IMR-90 (cell line): ENCODE measurements around the gene SMARCA2. TPM values are rescaled to one million over a fixed set of nuclear protein-coding genes. Genes with fewer than 3 reads are reported as not detected.

Source experiments
- ATAC-seq: fragments of 200-7000 bp; cut with Tn5 transposase; 2 replicates; pipeline ENCODE4 v1.9.1; 2020; ENCODE audit warnings: low read depth, mild to moderate bottlenecking, moderate library complexity
- BruUV-seq: library from RNA; stranded (reverse); fragments of 400-500 nt; replicated peaks from 2 replicates; lab custom pipeline; 2021; lab: Mats Ljungman, UMichigan
- CTCF ChIA-PET: fragments of 300-600 bp; formaldehyde crosslinking; extraction: SDS; loops from one replicate; lab custom pipeline; 2021; ENCODE audit warnings: antibody characterized with exemption; lab: Yijun Ruan, JAX
- POLR2A ChIA-PET: fragments of 300-600 bp; sonication (Branson Sonifier 250); formaldehyde crosslinking; loops from one replicate; lab custom pipeline; 2022; ENCODE audit warnings: antibody characterized with exemption; ENCODE audit not compliant: unreplicated experiment; lab: Charles Lee
- DNase-seq: peaks from one replicate; pipeline ENCODE4 v3.0.0; 2013
- H2AFZ ChIP-seq: replicated peaks from 2 replicates; pipeline ENCODE3; 2013; ENCODE audit warnings: low read length, mild to moderate bottlenecking; ENCODE audit not compliant: poor library complexity
- H2AK5ac ChIP-seq: 2 replicates; pipeline ENCODE4 v1.6.1; 2013; ENCODE audit warnings: low read depth, low read length, inconsistent platforms
- H2AK9ac ChIP-seq: replicated peaks from 2 replicates; pipeline ENCODE3; 2013; ENCODE audit warnings: mild to moderate bottlenecking, low read depth, low read length, moderate library complexity; ENCODE audit not compliant: poor library complexity
- H2BK120ac ChIP-seq: 2 replicates; pipeline ENCODE4 v1.6.1; 2013; ENCODE audit warnings: low read depth, low read length, inconsistent platforms
- H2BK15ac ChIP-seq: 3 replicates; pipeline ENCODE4 v1.6.1; 2013; ENCODE audit warnings: low read depth, low read length, inconsistent platforms
- H2BK20ac ChIP-seq: 2 replicates; pipeline ENCODE4 v1.6.1; 2013; ENCODE audit warnings: low read depth, mild to moderate bottlenecking, inconsistent platforms, low read length, moderate library complexity
- H2BK5ac ChIP-seq: 2 replicates; pipeline ENCODE4 v1.6.1; 2013; ENCODE audit warnings: mild to moderate bottlenecking, low read depth, low read length, inconsistent platforms; ENCODE audit not compliant: poor library complexity, severe bottlenecking
- H3K14ac ChIP-seq: replicated peaks from 2 replicates; pipeline ENCODE4 v1.6.1; 2013; ENCODE audit warnings: low read depth, low read length, inconsistent platforms
- H3K18ac ChIP-seq: 2 replicates; pipeline ENCODE4 v1.6.1; 2013; ENCODE audit warnings: low read depth, low read length, control low read depth
- H3K23ac ChIP-seq: 2 replicates; pipeline ENCODE4 v1.6.1; 2013; ENCODE audit warnings: low read depth, low read length, inconsistent platforms
- H3K27ac ChIP-seq: 2 replicates; pipeline ENCODE4 v1.5.1; 2013; ENCODE audit warnings: mild to moderate bottlenecking, control low read depth, low read length; ENCODE audit not compliant: insufficient read depth
- H3K27me3 ChIP-seq: 2 replicates; pipeline ENCODE4 v1.6.1; 2013; ENCODE audit warnings: low read length; ENCODE audit not compliant: control insufficient read depth, insufficient read depth
- H3K36me3 ChIP-seq: 2 replicates; pipeline ENCODE4 v1.6.1; 2013; ENCODE audit warnings: low read length, mixed read lengths; ENCODE audit not compliant: control insufficient read depth, insufficient read depth
- H3K4ac ChIP-seq: 2 replicates; pipeline ENCODE4 v1.6.1; 2013; ENCODE audit warnings: low read depth, low read length, inconsistent platforms
- H3K4me1 ChIP-seq: 2 replicates; pipeline ENCODE4 v1.6.1; 2013; ENCODE audit warnings: low read length, mixed read lengths; ENCODE audit not compliant: control insufficient read depth, insufficient read depth
- H3K4me2 ChIP-seq: 2 replicates; pipeline ENCODE4 v1.6.1; 2013; ENCODE audit warnings: low read depth, mild to moderate bottlenecking, control low read depth, low read length, moderate library complexity
- H3K4me3 ChIP-seq: 2 replicates; pipeline ENCODE4 v1.5.1; 2013; ENCODE audit warnings: low read depth, mild to moderate bottlenecking, control low read depth, low read length, moderate library complexity; ENCODE audit not compliant: insufficient read depth
- H3K56ac ChIP-seq: 2 replicates; pipeline ENCODE4 v1.6.1; 2013; ENCODE audit warnings: low read length, inconsistent platforms; ENCODE audit not compliant: insufficient read depth; ENCODE audit errors: extremely low read depth
- H3K79me1 ChIP-seq, 2 experiments: 2 replicates each; pipeline ENCODE4 v1.6.1; 2013; ENCODE audit warnings: low read length in 2 of 2, inconsistent platforms in 1 of 2, low read depth in 1 of 2
- H3K9ac ChIP-seq: 2 replicates; pipeline ENCODE4 v1.6.1; 2013; ENCODE audit warnings: low read depth, low read length, control low read depth
- H3K9me1 ChIP-seq: 2 replicates; pipeline ENCODE4 v1.6.1; 2013; ENCODE audit warnings: low read length, inconsistent platforms; ENCODE audit not compliant: insufficient read depth
- H3K9me3 ChIP-seq: 2 replicates; pipeline ENCODE4 v1.6.1; 2013; ENCODE audit warnings: low read length; ENCODE audit not compliant: control insufficient read depth, insufficient read depth
- H4K20me1 ChIP-seq: 2 replicates; pipeline ENCODE4 v1.6.1; 2013; ENCODE audit warnings: low read length, inconsistent platforms; ENCODE audit not compliant: insufficient read depth
- H4K5ac ChIP-seq: 2 replicates; pipeline ENCODE4 v1.6.1; 2013; ENCODE audit warnings: mild to moderate bottlenecking, low read depth, low read length, control low read depth
- H4K8ac ChIP-seq, 2 experiments: 2 replicates each; pipeline ENCODE4 v1.6.1; 2013; ENCODE audit warnings: low read depth in 2 of 2, low read length in 2 of 2, control low read depth in 1 of 2, inconsistent platforms in 1 of 2
- H4K91ac ChIP-seq: 2 replicates; pipeline ENCODE4 v1.6.1; 2013; ENCODE audit warnings: low read depth, low read length, inconsistent platforms; ENCODE audit not compliant: insufficient read depth
- BHLHE40 ChIP-seq: fragments of 150-350 bp; IDR thresholded peaks from 2 replicates; pipeline ENCODE4 v1.6.1; 2016; ENCODE audit warnings: mild to moderate bottlenecking, low read depth, low read length
- CEBPB ChIP-seq: IDR thresholded peaks from 2 replicates; pipeline ENCODE4 v1.6.1; 2012; ENCODE audit warnings: low read depth, low read length, improper control_type of control experiment
- CHD1 ChIP-seq: IDR thresholded peaks from 2 replicates; pipeline ENCODE4 v1.6.1; 2012; ENCODE audit warnings: low read depth, low read length, improper control_type of control experiment
- CTCF ChIP-seq: conservative IDR thresholded peaks from 2 replicates; pipeline ENCODE4 v1.5.1; 2012; ENCODE audit warnings: mild to moderate bottlenecking, low read depth, low read length, improper control_type of control experiment
- ELK1 ChIP-seq: fragments of 150-350 bp; IDR thresholded peaks from 2 replicates; pipeline ENCODE4 v1.6.1; 2016; ENCODE audit warnings: low read depth, mild to moderate bottlenecking, low read length, moderate library complexity, borderline replicate concordance
- FOS ChIP-seq: fragments of 150-350 bp; IDR thresholded peaks from 2 replicates; pipeline ENCODE4 v1.6.1; 2016; ENCODE audit warnings: low read depth, low read length
- MAFK ChIP-seq: IDR thresholded peaks from 2 replicates; pipeline ENCODE4 v1.6.1; 2012; ENCODE audit warnings: low read depth, low read length, improper control_type of control experiment
- MAZ ChIP-seq: IDR thresholded peaks from 2 replicates; pipeline ENCODE4 v1.6.1; 2012; ENCODE audit warnings: low read depth, mild to moderate bottlenecking, low read length, improper control_type of control experiment, moderate library complexity, borderline replicate concordance
- MXI1 ChIP-seq: IDR thresholded peaks from 2 replicates; pipeline ENCODE4 v1.6.1; 2012; ENCODE audit warnings: low read depth, mild to moderate bottlenecking, low read length, moderate library complexity, borderline replicate concordance
- NFE2L2 ChIP-seq: fragments of 150-350 bp; IDR thresholded peaks from 2 replicates; pipeline ENCODE4 v1.6.1; 2016; ENCODE audit warnings: low read depth, mild to moderate bottlenecking, low read length
- POLR2A ChIP-seq: IDR thresholded peaks from 2 replicates; pipeline ENCODE4 v1.6.1; 2012; ENCODE audit warnings: mild to moderate bottlenecking, low read depth, low read length
- RAD21 ChIP-seq: IDR thresholded peaks from 2 replicates; pipeline ENCODE4 v1.6.1; 2012; ENCODE audit warnings: low read length, improper control_type of control experiment
- RCOR1 ChIP-seq: IDR thresholded peaks from 2 replicates; pipeline ENCODE4 v1.6.1; 2012; ENCODE audit warnings: mild to moderate bottlenecking, low read length, improper control_type of control experiment; ENCODE audit not compliant: insufficient replicate concordance
- RFX5 ChIP-seq: IDR thresholded peaks from 2 replicates; pipeline ENCODE4 v1.8.0; 2012; ENCODE audit warnings: low read depth, mild to moderate bottlenecking, low read length, moderate library complexity
- WGBS, 2 experiments: methylation state at CpG; one replicate each; pipeline versions ENCODE4 v1.1.5 to v1.1.7; 2013; ENCODE audit warnings: missing lambda C conversion rate in 2 of 2; ENCODE audit not compliant: insufficient read length in 1 of 2; ENCODE audit errors: extremely low coverage in 2 of 2; 5-methylcytosine and 5-hydroxymethylcytosine counted together
- dilution Hi-C: fragments of 300-500 bp; cut with HindIII; formaldehyde crosslinking; loops from one replicate; pipeline ENCODE4 v1.14.3; 2018; ENCODE audit warnings: low sequenced_read_pairs; ENCODE audit not compliant: unreplicated experiment
- in situ Hi-C: fragments of 300-500 bp; cut with MboI; formaldehyde crosslinking; loops from 3 replicates; pipeline ENCODE4 v1.14.3; 2019; ENCODE audit warnings: low sequenced_read_pairs, inconsistent platforms, mixed read lengths
- intact Hi-C: fragments of 100-400 bp; cut with micrococcal nuclease; formaldehyde crosslinking; loops from 2 replicates; pipeline ENCODE4 v1.10.0; 2022
- polyA plus RNA-seq, 3 experiments: library from polyadenylated mRNA; depleted of rRNA; stranded (reverse); fragments of >200 nt; gene quantifications; 2 replicates each; pipeline ENCODE4 v1.2.3, GENCODE V29; 2012; ENCODE audit warnings: low replicate concordance in 1 of 3
- total RNA-seq: library from RNA; depleted of rRNA; stranded (reverse); fragments of >200 nt; gene quantifications from 2 replicates; pipeline ENCODE4 v1.2.3, GENCODE V29; 2012

The SMARCA2 gene
- total and polyA plus RNA-seq, 2 of the 4 experiments (the other 2 are of a cell fraction), result 25.3 to 26.7 TPM

- H3K4me1 ChIP-seq, result no peaks in the 10 kb centered on the region
- no peak overlapping the region for H4K8ac ChIP-seq
- TF ChIP-seq RFX5 (no peak), POLR2A (no peak), BHLHE40 (no peak), NFE2L2 (no peak), MAFK (no peak), CEBPB (no peak), CHD1 (no peak), CTCF (no peak), FOS (no peak), RAD21 (no peak), MAZ (no peak), ELK1 (no peak), MXI1 (no peak), RCOR1 (no peak)
- H2BK15ac ChIP-seq, result no peak overlapping the region
- 100% methylated on average over 1 of the region's 6 CpGs; no CpG with 5 or more reads in 1 of the 2 experiments for WGBS, 2 experiments
- no peak overlapping the region for H3K23ac ChIP-seq
- no peaks in the 10 kb centered on the region for H3K27me3 ChIP-seq
- ATAC-seq, result no peak
- intact Hi-C loops (no loop called here), dilution Hi-C loops (no loop called here), in situ Hi-C loops (no loop called here)
- no peak overlapping the region for H2AK5ac ChIP-seq
- H3K4ac ChIP-seq, result no peak overlapping the region
- H3K9ac ChIP-seq, result no peak overlapping the region
- no peaks in the 10 kb centered on the region; the same call in none of the 2 replicates for H3K9me1 ChIP-seq
- POLR2A ChIA-PET, result no interaction called here
- H3K36me3 ChIP-seq, result peaks cover 4% of the 10 kb centered on the region; the same call in 1 of the 2 replicates
- no peak overlapping the region for H3K4me2 ChIP-seq
- no peaks in the 10 kb centered on the region for H3K9me3 ChIP-seq
- no peak overlapping the region for H2BK5ac ChIP-seq
- no peak overlapping the region for H4K5ac ChIP-seq
- no peak overlapping the region for H2BK20ac ChIP-seq
- H2AFZ ChIP-seq, result no peak overlapping the region
- DNase-seq, result no peak
- no peak overlapping the region for H3K27ac ChIP-seq
- CTCF ChIA-PET, result no interaction called here
- H4K91ac ChIP-seq, result no peak overlapping the region
- H3K56ac ChIP-seq, result no peak overlapping the region
- no peak overlapping the region for H3K14ac ChIP-seq
- H3K18ac ChIP-seq, result no peak overlapping the region
- BruUV-seq, result no TSS peak
- peaks cover 3% of the 10 kb centered on the region in 2 experiments; a peak in 2 of 4 replicates for H3K79me1 ChIP-seq
- no peaks in the 10 kb centered on the region for H4K20me1 ChIP-seq
- no peak overlapping the region for H2BK120ac ChIP-seq
- H2AK9ac ChIP-seq, result no peak overlapping the region
- no peak overlapping the region for H3K4me3 ChIP-seq
Observed at GRCh38 chr9:2173861-2174260, 158.7 kb downstream of the SMARCA2 start.
